Measurements from ENCODE around the gene MUC2.

MUC2 gene

GRCh38 chr11:1034001-1034400 is 40.7 kb upstream of the MUC2 start:
- TF ChIP-seq, protein P1, sequence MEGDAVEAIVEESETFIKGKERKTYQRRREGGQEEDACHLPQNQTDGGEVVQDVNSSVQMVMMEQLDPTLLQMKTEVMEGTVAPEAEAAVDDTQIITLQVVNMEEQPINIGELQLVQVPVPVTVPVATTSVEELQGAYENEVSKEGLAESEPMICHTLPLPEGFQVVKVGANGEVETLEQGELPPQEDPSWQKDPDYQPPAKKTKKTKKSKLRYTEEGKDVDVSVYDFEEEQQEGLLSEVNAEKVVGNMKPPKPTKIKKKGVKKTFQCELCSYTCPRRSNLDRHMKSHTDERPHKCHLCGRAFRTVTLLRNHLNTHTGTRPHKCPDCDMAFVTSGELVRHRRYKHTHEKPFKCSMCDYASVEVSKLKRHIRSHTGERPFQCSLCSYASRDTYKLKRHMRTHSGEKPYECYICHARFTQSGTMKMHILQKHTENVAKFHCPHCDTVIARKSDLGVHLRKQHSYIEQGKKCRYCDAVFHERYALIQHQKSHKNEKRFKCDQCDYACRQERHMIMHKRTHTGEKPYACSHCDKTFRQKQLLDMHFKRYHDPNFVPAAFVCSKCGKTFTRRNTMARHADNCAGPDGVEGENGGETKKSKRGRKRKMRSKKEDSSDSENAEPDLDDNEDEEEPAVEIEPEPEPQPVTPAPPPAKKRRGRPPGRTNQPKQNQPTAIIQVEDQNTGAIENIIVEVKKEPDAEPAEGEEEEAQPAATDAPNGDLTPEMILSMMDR (IDR thresholded peaks at IDR 0.05): no peak

GRCh38 chr11:1034456-1035295 is 40.0 kb upstream of the MUC2 start:
- TF ChIP-seq, protein P1 (IDR thresholded peaks at IDR 0.05): no peak

DNA sequence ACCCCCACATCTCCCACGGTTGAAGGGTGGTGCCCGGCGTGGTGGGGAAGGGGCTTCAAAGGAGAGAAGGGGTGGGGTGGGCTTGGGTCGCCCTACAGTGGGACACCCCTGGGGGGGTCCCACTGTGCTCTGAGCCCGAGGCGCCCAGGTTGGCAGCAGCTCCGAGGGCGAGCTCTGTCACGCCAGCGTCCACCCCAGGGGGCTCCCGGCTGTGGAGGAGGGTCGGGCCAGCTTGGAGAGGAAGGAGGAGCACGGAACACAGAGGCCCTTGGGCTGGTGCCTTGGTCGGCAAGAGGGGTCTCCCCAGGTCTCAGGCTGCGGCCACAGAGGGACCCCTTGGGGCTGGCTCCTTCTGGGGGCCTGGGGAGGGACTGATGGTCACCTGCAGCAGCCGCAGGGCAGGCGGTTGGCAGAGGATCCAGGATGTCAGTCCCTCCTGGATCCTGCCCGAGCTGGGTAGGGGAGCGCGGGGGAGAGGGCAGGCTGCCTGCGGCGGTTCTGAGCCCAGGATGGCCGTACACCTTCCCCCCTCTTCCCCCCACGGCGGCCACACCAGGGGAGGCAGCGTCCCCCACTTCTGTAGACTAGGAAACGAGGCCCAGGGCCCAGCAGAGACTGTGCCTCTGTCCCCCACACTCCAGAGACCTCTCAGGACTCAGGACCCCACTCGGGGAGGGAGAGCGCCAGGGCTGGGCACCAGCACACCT is 38.9 kb upstream of the MUC2 start:
- TF ChIP-seq, protein P1 (IDR thresholded peaks at IDR 0.05): no peak

DNA sequence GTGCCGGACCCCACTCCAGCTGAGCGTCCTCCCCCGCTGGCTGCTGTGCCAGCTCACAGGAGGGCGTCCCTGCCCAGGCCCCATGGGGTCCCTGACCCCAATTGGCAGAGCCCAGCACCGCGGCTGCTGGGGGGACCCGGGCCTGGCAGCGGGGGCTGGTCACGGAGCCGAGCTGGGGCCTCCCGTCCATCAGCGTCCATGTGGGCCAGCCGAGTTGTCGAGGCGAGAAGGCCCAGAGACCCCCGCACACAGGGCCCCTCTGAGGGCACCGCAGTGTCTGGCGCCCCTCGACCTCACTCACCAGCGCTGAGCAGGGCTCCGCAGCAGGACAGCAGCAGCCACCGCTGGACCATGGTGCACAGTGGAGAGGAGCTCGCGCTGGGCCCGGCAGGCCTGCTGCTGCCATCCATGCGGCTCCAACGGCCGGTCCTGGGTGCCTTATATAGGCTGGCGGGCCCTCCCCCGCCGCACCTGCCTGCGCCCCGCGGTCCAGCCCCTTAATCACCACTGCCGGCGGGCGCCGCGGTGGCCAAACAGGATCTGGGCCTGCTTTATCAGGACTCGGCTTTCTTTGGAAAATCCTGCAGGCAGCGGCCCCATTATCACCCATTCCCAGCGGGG is 38.3 kb upstream of the MUC2 start, which contains the start of gene MUC6:
TSS of gene MUC6 (minus strand) at position 416 of the 621 bp plus-strand sequence. CDS start at position 353, 63 bp downstream.
- TF ChIP-seq, protein P1 (IDR thresholded peaks at IDR 0.05): no peak

- TF ChIP-seq, protein P1 (IDR thresholded peaks at IDR 0.05): no peak
Observed at GRCh38 chr11:1036931-1037330, 37.7 kb upstream of the MUC2 start.

DNA sequence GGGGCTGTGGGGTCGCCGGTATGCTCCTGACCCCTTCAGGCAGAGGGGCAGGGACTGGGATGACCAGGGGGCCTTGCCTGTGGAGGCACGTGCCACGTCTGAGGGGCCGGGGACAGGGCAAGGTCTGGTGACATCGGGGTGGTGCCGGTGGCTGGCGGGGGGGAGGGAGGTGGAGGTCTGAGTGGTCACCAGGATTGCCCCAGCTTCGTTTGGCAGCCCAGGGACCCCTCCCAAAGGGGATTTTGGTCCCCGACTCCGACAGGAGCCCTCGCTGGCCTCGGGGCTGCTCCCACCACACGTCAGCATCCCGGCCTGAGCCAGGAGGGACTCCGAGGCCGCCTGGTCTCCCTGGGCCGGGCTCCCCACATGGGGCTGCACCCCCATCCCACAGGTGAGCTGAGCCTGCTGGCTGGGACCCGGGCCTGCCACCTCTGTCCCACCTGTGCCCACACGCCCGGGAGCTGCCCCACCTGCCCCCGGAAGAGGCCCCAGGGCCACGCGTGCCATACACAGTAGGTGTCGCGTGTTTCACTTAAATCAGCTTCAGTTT is 37.1 kb upstream of the MUC2 start:
- TF ChIP-seq, protein P1 (IDR thresholded peaks at IDR 0.05): no peak

- TF ChIP-seq, protein P1 (IDR thresholded peaks at IDR 0.05): no peak
Observed at GRCh38 chr11:1038361-1038760, 36.3 kb upstream of the MUC2 start.

Data from LNCAP (cell line).